HG03159 (cell line): Measurements from ENCODE around the gene FBXL22.

Source experiments
- ATAC-seq: cut with Tn5 transposase; IDR thresholded peaks from one replicate; pipeline ENCODE4 v1.9.1; 2021; ENCODE audit warnings: mild to moderate bottlenecking, moderate library complexity; ENCODE audit not compliant: unreplicated experiment

The FBXL22 gene

GRCh38 chr15:63597038-63597790, at the start of gene FBXL22:
FBXL22 (plus strand) TSS chr15:63597387; CDS start chr15:63597393, 6 bp downstream.
- no peak for ATAC-seq

GRCh38 chr15:63551400-63551799, 45.8 kb upstream of the FBXL22 start:
- ATAC-seq = no peak

- ATAC-seq = no peak
Measured at GRCh38 chr15:63553388-63553791, 43.8 kb upstream of the FBXL22 start.

- ATAC-seq = no peak
Measured at GRCh38 chr15:63554337-63554927, 42.8 kb upstream of the FBXL22 start.

- ATAC-seq = no peak
Measured at GRCh38 chr15:63555507-63555906, 41.7 kb upstream of the FBXL22 start.

GRCh38 chr15:63556246-63556645, 40.9 kb upstream of the FBXL22 start:
- no peak for ATAC-seq

GRCh38 chr15:63556736-63557135, 40.5 kb upstream of the FBXL22 start:
- no peak for ATAC-seq

GRCh38 chr15:63559753-63560152, 37.4 kb upstream of the FBXL22 start:
- no peak for ATAC-seq

GRCh38 chr15:63560741-63561448, 36.3 kb upstream of the FBXL22 start:
- no peak for ATAC-seq

- no peak for ATAC-seq
Measured at GRCh38 chr15:63564093-63564492, 33.1 kb upstream of the FBXL22 start.

GRCh38 chr15:63565536-63566186, 31.5 kb upstream of the FBXL22 start:
- ATAC-seq = no peak

- ATAC-seq = no peak
Measured at GRCh38 chr15:63572749-63573464, 24.3 kb upstream of the FBXL22 start.

GRCh38 chr15:63573533-63573932, 23.7 kb upstream of the FBXL22 start:
- no peak for ATAC-seq

- no peak for ATAC-seq
Measured at GRCh38 chr15:63575312-63575711, 21.9 kb upstream of the FBXL22 start.

- no peak for ATAC-seq
Measured at GRCh38 chr15:63576441-63576840, 20.7 kb upstream of the FBXL22 start.

- no peak for ATAC-seq
Measured at GRCh38 chr15:63582179-63582578, 15.0 kb upstream of the FBXL22 start.

GRCh38 chr15:63582718-63583426, 14.3 kb upstream of the FBXL22 start:
- ATAC-seq = no peak

- no peak for ATAC-seq
Measured at GRCh38 chr15:63586790-63587189, 10.4 kb upstream of the FBXL22 start.

GRCh38 chr15:63587527-63587926, 9.7 kb upstream of the FBXL22 start:
- ATAC-seq = no peak

- no peak for ATAC-seq
Measured at GRCh38 chr15:63588826-63589225, 8.4 kb upstream of the FBXL22 start.
